Stimulated activated CD8-positive, alpha-beta memory T cell treated with anti-CD3 and anti-CD28 coated beads, Interleukin-12 subunit alpha, Interleukin-12 subunit beta, amount 100 ng/mL, for 4 hours (primary cell): Measurements from ENCODE around the gene TRIM34.
"Not testable (repeated sequence)": the region's sequence is repeated elsewhere in the genome, so short reads cannot be mapped to it uniquely, and the experiment has no call there.

ENCODE experiments used
- DNase-seq: peaks from one replicate; pipeline ENCODE4 v3.0.0-alpha.2; 2020; ENCODE audit warnings: low read depth

TRIM34 gene

DNA sequence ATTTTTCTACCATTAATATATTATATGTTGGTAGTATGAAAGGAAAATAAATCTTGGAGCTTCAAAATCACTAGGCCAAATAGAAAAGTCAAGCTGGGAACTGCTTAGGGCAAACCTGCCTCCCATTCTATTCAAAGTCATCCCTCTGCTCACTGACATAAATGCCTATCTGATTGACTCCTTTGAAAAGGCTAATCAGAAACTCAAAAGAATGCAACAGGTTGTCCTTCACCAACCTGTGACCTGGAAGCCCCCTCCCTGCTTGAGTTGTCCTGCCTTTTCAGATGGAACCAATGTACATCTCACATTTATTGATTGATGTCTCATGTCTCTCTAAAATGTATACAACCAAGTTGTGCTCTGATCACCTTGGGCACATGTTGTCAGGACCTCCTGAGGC is 3.2 kb upstream of the TRIM34 start:
- no peak for DNase-seq

DNA sequence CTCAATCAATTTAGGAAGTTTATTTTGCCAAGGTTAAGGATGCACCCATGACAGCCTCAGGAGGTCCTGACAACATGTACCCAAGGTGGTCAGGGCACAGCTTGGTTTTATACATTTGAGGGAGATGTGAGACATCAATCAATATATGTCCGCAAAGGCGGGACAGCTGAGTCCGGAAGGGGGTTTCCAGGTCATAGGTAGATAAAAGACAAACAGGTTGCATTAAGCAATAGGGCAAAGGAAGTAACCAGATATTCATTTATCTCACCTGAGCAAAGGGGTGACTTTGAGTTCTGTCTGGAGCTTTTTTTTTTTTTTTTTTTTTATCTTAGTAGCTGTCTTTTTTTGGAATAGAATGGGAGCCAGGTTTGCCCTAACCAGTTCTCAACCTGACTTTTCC is 2.0 kb upstream of the TRIM34 start:
- DNase-seq = no peak

DNA sequence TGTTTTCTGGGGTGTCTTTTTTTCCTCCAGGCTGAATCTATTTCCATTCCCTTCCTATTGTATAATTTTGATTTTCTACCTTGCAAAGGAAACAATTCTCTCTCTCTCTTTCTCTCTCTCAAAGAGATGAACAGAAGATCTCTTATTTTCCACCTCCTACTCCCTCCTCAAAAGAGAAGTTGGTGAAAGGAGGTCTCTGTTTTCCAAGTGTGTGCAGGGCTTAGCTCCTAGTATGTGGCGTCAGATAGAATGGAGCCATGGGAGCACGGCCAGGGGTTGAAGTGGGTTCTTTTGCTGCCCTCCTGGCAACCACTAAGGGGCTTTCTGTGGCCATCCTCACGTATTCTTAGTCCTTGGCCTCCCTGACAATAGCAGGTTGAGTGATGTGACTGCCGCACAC is 480 bp downstream of the TRIM34 start:
- no peak for DNase-seq

DNA sequence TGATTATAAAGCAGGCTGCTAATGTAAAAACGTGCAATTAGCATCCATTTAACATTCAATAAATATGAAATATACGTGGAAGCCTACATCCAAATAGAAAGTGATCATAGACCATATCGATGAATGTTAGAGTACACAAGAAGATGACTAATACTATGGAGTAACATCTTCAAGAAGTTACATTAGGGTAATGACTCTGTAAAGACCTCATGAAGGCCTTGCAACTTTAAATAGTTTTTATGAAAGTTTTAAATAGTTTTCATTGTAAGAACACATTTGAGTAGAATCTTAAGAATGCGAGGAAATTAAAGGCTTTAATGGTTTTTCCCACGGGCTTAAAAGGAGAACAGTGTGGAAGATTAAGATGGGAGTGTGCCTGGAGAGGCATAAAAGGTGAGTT is 1.4 kb downstream of the TRIM34 start:
- DNase-seq = no peak

DNA sequence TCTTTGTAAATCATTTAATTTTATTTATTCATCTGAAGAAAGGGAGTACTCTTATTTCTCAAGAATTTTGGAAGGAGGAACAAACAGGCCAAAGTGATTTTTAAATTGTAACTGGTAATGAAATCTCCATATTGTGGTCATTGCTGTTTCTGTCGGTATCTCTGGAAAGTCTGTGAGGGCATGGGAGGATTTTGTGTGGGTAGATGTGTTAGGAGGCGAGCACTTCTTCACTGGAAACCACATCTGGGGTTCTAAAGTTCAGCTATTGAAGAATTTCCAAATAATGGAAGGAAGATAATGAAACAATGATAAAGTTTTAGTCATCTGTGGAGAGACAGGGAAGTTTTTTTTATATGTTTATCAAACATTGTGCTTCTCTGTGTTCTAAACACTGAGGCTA is 6.6 kb downstream of the TRIM34 start:
- DNase-seq = no peak

DNA sequence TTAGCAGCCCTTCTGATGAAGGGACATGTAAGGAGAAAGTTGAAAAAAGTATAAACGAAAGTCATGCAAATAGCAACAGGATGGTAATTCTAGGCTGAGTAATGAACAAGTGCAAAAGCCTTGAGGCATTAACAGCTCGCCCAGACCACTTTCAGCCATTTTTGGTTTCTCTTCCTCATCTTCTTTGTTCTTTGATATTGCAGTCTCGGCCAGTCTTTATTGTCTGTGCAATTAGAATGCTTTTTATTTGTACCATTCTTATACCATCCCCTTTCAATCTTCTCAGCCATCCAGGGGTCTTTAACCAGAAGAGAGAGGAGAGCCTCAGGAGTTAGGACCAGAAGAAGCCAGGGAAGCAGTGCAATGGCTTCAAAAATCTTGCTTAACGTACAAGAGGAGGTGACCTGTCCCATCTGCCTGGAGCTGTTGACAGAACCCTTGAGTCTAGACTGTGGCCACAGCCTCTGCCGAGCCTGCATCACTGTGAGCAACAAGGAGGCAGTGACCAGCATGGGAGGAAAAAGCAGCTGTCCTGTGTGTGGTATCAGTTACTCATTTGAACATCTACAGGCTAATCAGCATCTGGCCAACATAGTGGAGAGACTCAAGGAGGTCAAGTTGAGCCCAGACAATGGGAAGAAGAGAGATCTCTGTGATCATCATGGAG is 7.3 kb downstream of the TRIM34 start:
- no peak for DNase-seq

GRCh38 chr11:5639953-5640352 is 15.2 kb downstream of the TRIM34 start:
- DNase-seq = no peak

DNA sequence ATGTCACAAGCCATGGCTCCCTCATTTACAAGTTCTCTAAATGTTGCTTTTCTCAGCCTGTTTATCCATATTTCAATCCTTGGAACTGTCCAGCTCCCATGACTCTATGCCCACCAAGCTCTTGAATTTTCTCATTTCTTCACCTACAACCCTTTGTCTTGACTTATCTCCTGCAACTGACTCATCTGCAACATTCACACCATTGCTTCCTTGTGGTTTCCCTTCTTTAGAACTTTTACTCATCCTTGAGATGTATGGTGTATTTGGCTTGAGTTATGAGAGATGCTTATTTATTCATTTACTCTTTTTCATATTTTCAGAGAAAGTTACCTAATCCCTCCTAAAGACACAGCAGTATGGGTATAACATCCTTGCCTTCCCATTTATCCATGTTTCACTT is 18.8 kb downstream of the TRIM34 start:
- no peak for DNase-seq

GRCh38 chr11:5646139-5646538 is 21.3 kb downstream of the TRIM34 start:
- no peak for DNase-seq

- no peak for DNase-seq
Measured at GRCh38 chr11:5655474-5655873, 30.7 kb downstream of the TRIM34 start.

- DNase-seq = not testable (repeated sequence)
Measured at GRCh38 chr11:5656956-5657355, 32.2 kb downstream of the TRIM34 start.

GRCh38 chr11:5658318-5658717 is 33.5 kb downstream of the TRIM34 start:
- no peak for DNase-seq

GRCh38 chr11:5663511-5663910 is 38.7 kb downstream of the TRIM34 start:
- no peak for DNase-seq

DNA sequence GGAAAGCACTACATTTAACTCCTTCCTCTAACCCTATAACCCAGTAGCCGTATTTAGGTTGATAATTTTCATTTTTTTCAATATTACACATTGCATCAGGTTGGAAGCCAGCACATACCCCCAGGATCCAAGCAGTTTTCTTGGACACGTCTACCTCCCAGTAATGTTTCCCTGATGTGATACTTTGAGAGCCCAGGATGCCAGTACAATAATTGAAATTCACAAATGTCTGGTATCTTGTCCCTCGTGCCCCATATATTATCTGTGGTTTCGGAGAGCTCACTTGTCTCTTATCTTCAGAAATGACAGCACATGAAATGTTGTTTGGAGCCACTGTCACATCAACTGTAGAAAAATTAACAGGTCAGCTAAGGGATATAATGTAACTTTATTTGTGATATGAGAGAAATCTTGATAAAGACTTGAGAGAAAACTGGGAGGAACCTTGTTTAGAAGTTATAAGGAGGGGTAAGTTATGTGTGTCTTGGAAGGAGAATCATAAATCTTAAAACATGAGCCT is 40.3 kb downstream of the TRIM34 start:
- DNase-seq = no peak

- DNase-seq = no peak
Measured at GRCh38 chr11:5665746-5666401, 41.1 kb downstream of the TRIM34 start.

- no peak for DNase-seq
Measured at GRCh38 chr11:5666402-5666793, 41.6 kb downstream of the TRIM34 start.

- DNase-seq = no peak
Measured at GRCh38 chr11:5671831-5672230, 47.0 kb downstream of the TRIM34 start.

- no peak for DNase-seq
Measured at GRCh38 chr11:5674391-5674790, 49.6 kb downstream of the TRIM34 start.

DNA sequence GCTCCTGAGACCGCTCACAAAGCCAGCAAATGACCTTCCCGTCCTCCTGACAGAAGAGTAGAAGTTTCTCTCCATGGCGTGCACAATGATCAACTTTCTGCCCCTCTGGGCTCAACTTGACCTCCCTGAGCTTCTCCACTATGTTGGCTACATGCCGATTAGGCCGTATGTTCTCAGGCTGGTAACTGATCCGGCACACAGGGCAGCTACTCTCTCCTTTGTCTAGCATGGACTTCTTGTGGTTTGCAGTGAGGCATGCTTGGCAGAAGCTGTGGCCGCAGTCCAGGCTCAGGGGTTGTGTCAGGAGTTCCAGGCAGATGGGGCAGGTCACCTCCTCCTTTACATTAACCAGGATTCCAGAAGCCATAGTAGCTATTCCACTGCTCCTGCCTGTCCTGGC is 55.0 kb downstream of the TRIM34 start:
- DNase-seq = no peak

DNA sequence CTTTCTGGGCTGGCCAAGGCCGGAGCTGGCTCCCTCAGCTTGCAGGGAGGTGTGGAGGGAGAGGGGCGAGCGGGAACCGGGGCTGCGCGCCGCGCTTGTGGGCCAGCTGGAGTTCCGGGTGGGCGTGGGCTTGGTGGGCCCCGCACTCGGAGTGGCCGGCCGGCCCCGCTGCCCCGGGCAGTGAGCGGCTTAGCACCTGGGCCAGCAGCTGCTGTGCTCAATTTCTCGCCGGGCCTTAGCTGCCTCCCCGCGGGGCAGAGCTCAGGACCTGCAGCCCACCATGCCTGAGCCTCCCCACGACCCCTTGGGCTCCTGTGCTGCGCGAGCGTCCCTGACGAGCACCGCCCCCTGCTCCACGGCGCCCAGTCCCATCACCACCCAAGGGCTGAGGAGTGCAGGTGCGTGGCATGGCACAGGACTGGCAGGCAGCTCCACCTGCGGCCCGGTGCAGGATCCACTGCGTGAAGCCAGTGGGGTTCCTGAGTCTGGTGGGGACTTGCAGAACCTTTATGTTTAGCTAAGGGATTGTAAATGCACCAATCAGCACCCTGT is 58.2 kb downstream of the TRIM34 start:
- not testable (repeated sequence) for DNase-seq

DNA sequence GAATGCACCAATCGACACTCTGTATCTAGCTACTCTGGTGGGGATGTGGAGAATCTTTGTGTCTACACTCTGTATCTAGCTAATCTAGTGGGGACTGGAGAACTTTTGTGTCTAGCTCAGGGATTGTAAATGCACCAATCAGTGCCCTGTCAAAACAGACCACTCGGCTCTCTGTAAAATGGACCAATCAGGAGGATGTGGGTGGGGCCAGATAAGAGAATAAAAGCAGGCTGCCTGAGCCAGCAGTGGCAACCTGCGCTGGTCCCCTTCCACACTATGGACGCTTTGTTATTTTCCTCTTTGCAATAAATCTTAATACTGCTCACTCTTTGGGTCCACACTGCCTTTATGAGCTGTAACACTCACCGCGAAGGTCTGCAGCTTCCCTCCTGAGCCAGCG is 58.8 kb downstream of the TRIM34 start:
- DNase-seq = not testable (repeated sequence)

DNA sequence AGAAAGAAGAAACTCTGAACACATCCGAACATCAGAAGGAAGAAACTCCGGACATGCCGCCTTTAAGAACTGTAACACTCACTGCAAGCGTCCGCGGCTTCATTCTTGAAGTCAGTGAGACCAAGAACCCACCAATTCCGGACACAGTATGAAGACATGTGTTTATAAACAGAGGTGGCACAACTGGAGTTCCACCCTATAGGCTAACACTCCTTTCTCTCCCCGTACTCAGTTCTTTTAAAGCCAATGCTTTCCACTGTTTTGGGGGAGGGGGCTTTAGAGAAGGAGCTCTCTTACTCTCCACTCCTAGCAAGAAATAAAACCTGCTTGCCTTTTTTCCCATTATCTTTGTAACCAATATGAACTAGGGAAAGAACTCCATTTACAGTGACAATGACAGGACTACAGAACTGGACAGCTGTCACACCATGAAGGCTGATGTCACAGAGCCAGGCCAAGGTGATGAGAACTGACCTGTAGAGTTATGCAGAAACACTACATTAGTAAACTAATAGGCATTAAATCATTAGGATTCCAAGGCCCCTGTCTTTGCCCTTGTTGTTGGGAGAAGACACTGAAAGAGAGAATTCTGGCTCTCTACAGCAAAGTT is 59.3 kb downstream of the TRIM34 start:
- DNase-seq = no peak
